Erythroblast (primary cell): Measurements from ENCODE around the gene MCF2L2.

Experiments used
- GATA1 ChIP-seq: IDR thresholded peaks from 2 replicates; pipeline ENCODE4 v1.6.1; 2011; ENCODE audit warnings: low read depth, mild to moderate bottlenecking, control low read depth, low read length, moderate library complexity
- POLR2A ChIP-seq: IDR thresholded peaks from 2 replicates; pipeline ENCODE4 v1.6.1; 2011; ENCODE audit warnings: mild to moderate bottlenecking, low read length

GRCh38 chr3:183437061-183437460 is 8.6 kb upstream of the MCF2L2 start:
- TF ChIP-seq POLR2A: no peak
- TF ChIP-seq GATA1: no peak
